Renal cortex interstitium (tissue), 15 donors: ENCODE results near the gene CDH2. TPM values are rescaled to one million over a fixed set of nuclear protein-coding genes. Genes with fewer than 3 reads are reported as not detected.

ENCODE experiments used
- DNase-seq, 11 donors: peaks; one replicate each; pipeline ENCODE4 v3.0.0-alpha.2; 2013; ENCODE audit warnings: low read depth in 9 of 11, low spot score in 4 of 11; ENCODE audit errors: extremely low read depth in 1 of 11
- long read RNA-seq, 16 experiments: transcript quantifications; one replicate each; lab custom pipeline, GENCODE V29; 2026
- polyA plus RNA-seq, 3 donors: library from polyadenylated mRNA; unstranded; fragments of 120-200 nt; gene quantifications; one replicate each; pipeline ENCODE4 v1.2.1, GENCODE V29; 2013; ENCODE audit not compliant: insufficient read length in 3 of 3

The CDH2 gene
- polyA plus RNA-seq: 100 to 1,000 TPM in 1 of 3 donors, 10 to 100 TPM in 2; 80.9 to 102 (median 85.2) TPM
- long read RNA-seq, donor 1, full-length matches to known transcripts: 3 of 3 reads
- long read RNA-seq, donor 1, partial matches to known transcripts: 0 of 3 reads
- long read RNA-seq, donor 1, other reads (novel, unspliced or antisense): 0 of 3 reads
- long read RNA-seq, donor 2, full-length matches to known transcripts: 5 of 10 reads
- long read RNA-seq, donor 2, partial matches to known transcripts: 5 of 10 reads
- long read RNA-seq, donor 2, other reads (novel, unspliced or antisense): 0 of 10 reads
- long read RNA-seq, donor 3, full-length matches to known transcripts: 11 of 17 reads
- long read RNA-seq, donor 3, partial matches to known transcripts: 6 of 17 reads
- long read RNA-seq, donor 3, other reads (novel, unspliced or antisense): 0 of 17 reads
- long read RNA-seq, donor 4, full-length matches to known transcripts: 8 of 8 reads
- long read RNA-seq, donor 4, partial matches to known transcripts: 0 of 8 reads
- long read RNA-seq, donor 4, other reads (novel, unspliced or antisense): 0 of 8 reads
- long read RNA-seq, donor 5: 0 reads
- long read RNA-seq, donor 6, full-length matches to known transcripts: 8 of 19 reads
- long read RNA-seq, donor 6, partial matches to known transcripts: 11 of 19 reads
- long read RNA-seq, donor 6, other reads (novel, unspliced or antisense): 0 of 19 reads
- long read RNA-seq, donor 7, full-length matches to known transcripts: 9 of 15 reads
- long read RNA-seq, donor 7, partial matches to known transcripts: 6 of 15 reads
- long read RNA-seq, donor 7, other reads (novel, unspliced or antisense): 0 of 15 reads
- long read RNA-seq, donor 8: 0 reads
- long read RNA-seq, donor 9: 0 reads
- long read RNA-seq, donor 10, full-length matches to known transcripts: 6 of 6 reads
- long read RNA-seq, donor 10, partial matches to known transcripts: 0 of 6 reads
- long read RNA-seq, donor 10, other reads (novel, unspliced or antisense): 0 of 6 reads
- long read RNA-seq, donor 11, full-length matches to known transcripts: 6 of 6 reads
- long read RNA-seq, donor 11, partial matches to known transcripts: 0 of 6 reads
- long read RNA-seq, donor 11, other reads (novel, unspliced or antisense): 0 of 6 reads
- long read RNA-seq, donor 12, full-length matches to known transcripts: 1 of 1 reads
- long read RNA-seq, donor 12, partial matches to known transcripts: 0 of 1 reads
- long read RNA-seq, donor 12, other reads (novel, unspliced or antisense): 0 of 1 reads
- long read RNA-seq, donor 13: 0 reads
- long read RNA-seq, donor 14, full-length matches to known transcripts: 3 of 3 reads
- long read RNA-seq, donor 14, partial matches to known transcripts: 0 of 3 reads
- long read RNA-seq, donor 14, other reads (novel, unspliced or antisense): 0 of 3 reads
- long read RNA-seq, donor 15, full-length matches to known transcripts: 2 of 8 reads
- long read RNA-seq, donor 15, partial matches to known transcripts: 6 of 8 reads
- long read RNA-seq, donor 15, other reads (novel, unspliced or antisense): 0 of 8 reads
- long read RNA-seq, donor 16, full-length matches to known transcripts: 13 of 22 reads
- long read RNA-seq, donor 16, partial matches to known transcripts: 9 of 22 reads
- long read RNA-seq, donor 16, other reads (novel, unspliced or antisense): 0 of 22 reads

DNA sequence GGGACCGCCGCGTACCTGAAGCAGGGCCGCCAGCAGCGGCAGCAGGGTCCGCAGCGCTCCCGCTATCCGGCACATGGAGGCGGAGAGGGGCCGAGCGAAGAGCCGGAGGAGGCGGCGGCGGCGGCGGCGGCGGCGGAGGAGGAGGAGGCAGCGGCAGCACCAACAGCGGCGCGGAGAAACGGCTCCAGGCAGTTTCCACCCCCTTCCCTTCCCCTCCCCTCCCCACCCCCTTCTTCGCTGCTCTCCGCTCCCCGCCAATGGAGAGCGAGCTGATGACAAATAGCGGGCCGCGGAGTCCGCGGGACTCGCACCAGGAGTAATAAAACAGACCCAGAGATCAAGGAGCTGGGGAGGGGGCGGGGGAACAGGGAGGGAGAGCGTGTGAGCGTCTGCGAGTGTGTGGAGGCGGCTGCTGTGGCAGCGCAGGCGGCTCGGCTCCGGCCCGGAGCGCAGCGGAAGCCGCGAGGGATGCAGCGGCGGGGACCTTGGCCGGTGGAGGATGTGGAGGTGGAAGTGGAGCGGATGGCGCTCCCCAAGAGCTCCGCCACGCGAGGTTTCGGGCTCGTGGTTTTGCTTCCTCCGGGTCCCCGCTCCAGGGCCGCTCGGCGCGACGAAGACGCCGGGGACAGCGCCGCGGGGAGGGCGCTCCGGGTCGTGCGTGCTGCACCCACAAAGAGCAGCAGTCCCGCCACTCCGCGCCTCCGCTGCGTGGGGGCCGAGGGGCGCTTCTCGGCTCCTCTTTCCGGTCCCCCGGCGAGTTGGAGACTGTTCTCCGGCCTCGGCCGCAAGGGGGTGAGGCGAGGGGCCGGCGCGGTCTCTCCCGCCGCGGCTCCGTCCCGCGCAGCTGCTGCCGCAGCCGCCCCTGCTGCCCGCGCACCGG lies at the start of gene CDH2:
CDH2 (minus strand) TSS at position 183 of the 880 bp plus-strand sequence; CDS start at position 75, 108 bp downstream.
- peak in 9 of 11 donors; percentile 73 to 90 (median 81) for DNase-seq

DNA sequence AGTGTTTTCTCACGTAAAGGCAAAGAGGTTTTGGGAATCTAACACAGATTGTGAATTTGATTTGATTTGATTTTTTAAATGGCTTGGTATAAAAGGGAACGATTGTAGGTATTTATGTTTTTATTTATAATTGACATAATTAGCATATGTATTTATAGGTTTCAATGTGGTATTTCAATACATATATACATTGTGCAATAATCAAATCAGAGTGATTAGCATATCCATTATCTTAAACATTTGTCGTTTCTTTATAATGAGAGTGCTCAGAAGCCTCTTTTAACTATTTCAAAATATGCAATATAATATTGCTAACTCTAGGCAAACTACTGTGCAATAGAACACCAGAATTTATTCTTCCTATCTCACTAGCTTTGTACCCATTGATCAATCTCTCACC lies 35.1 kb upstream of the CDH2 start:
- DNase-seq: no peak

DNA sequence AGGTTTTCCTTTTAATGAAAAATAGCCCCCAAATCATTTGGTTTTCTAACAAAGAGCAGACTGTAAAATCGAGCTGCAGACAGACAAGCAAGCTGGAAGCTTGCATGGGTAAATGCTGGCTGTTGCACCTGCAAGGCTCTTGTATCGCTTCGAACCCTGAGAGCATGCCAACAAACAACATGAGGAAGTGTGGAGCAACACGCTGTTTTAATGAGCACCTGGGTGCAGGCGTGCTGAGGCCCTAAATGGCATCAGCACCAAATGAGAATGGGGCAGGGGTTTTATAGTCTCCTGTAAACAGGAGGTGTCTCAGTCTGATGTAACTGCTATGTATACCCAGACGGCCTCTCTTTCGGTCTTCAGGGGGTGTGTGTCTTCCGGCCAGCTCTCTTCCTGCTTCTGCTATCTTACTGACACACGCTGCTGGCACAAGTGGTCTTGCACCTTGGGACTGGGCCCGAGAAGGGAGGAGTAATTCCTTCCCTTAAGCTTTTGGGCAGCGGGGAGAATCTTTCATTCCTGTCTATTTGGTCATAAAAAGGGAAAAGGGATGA lies 31.9 kb upstream of the CDH2 start:
- no peak for DNase-seq

DNA sequence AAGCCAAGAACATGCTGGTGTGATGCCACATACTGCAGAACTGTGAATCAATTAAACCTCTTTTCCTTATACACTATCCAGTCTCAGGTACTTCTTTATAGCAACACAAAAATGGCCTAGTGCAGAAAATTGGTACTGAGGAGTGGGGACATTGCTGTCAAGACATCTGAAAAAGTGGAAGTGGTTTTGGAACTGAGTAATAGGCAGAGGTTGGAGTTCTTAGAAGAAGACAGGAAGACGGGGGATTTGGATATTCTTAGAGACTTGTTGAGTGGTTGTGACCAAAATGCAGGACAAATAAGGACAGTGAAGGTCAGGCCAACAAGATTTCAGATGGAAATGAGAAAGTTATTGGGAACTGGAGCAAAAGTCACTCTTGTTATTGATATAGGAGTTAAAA lies 31.3 kb upstream of the CDH2 start:
- DNase-seq: no peak

DNA sequence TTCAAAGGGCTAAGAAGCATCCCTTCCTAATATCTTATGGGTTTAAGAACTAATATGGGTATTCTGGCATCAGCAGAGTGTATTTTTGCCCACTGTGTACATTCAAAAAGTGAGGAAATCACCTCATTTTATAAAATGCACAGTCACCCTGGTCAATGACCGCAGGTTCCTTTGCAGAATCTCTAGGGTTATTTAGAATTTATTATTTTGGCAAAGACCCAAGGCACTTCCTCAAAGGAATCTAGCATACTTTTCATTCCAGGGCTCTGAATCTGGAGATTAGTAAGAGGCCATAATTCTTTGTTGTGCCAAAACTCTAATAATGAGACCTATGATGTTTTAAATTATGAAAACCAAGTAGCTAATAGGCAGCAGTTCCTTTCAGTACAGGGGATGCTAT lies 27.2 kb upstream of the CDH2 start:
- DNase-seq: no peak

DNA sequence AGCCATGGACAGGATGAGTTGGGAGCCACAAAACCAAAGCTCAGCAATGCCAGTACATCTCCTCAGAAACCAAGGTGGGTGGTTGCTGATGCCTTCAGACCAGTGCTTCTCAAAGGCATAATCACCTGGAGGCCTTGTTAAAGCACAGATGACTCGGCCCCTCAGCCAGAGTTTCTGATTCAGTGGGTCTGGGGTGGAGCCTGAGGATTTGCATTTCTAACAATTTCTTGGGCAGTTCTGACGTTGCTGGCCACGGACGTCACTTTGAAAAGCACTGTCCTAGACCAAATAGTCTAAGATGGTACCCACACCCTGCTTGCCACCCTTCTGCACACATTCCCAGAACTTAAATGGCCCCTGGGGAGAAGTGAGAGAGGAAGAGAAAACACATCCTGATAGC lies 24.1 kb upstream of the CDH2 start:
- no peak for DNase-seq

DNA sequence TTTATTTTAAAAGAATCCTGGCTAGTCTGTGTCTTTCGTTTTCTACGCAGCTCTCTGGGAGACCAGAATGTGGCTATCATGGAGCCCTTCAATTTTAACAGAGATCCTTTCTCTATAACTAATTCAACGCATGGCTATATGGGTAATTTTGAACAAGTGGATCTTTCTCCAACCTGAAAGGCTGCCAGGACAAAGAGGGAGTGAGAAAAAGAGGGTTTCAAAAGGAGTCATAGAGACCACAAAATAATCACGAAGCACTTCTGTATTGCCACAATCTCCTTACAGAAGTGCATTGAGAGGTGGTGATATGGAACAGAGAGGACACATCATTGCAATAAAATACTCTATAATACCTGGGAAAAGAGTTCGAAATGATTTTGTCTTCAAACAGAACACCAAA lies 21.7 kb upstream of the CDH2 start:
- no peak for DNase-seq

DNA sequence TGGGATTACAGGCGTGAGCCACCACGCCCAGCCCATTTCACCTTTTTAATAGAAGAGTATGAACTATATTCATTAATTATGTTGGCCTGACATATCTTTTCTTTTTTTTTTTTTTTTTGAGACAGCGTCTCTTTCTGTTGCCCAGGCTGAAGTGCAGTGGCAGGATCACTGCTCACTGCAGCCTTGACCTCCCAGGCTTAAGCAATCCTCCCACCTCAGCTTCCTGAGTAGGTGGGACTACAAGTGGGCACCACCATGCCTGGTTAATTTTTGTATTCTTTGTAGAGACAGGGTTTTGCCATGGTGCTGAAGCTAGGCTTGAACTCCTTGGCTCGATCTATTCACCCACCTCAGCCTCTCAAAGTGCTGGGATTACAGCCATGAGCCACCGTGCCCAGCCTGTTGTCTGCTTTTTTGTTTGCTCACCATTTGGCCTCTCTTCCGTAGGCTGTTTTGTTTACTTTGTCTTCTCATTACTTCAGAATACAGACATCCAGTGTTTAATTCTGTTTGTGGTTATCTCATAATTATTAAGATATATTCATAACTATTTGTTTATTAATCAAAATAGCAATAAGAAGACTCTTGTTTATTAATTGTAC lies 16.3 kb upstream of the CDH2 start:
- no peak for DNase-seq

DNA sequence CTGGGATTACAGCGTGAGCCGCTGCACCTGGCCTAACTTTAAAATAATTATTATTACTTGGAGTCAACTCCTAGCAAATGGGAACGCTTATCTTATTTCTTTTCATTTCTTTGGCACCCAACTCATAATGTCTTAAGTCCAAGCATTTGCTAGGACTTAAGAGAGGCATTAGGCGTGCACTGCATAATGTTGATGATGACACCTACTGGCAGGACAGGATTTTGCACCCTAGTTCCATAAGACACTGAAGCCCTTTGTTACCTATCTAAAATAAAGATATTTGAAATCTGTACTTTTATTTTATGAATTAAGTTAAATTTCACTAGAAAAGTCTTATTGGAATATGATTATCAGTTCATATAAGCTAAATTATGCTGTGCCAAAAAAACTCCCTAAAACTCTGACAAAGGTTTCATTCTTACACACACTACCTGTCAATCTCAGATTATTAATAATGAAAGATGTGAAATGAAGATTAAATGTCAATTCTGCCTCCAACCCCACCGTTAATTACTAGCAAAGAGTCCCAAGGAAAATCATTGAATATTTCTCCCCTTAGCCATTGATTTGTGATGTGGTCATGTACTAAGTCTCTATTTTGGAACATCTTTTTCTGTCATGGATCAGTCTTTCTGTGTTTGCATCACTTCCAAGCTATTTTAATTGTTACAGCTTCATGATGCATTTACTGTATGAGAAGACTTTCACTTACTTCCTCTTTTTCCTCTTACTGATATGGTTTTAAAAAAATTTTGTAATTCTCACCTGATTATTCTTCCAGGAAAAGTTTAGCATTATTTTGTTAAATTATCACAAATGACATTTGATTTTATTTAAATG lies 12.7 kb upstream of the CDH2 start:
- DNase-seq: no peak

DNA sequence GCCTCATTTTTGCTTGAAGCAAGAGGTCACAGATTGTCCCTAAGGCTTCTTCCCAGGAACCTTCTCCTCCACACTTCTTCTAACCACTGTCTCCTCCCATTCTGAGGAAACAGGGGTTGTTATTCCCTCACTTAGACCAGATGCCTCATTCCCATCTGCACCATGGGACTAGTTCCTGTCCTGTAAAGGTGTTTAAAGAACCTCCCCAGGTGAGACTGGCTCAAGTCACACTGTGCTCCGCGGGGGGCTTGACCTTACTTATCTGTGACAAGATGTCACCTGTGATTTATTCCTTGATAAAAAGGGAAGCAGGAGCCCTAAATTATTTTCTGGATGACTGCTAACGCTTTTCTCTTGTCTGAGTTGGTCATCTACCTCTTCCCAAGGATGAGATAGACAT lies 8.2 kb upstream of the CDH2 start:
- DNase-seq: no peak

DNA sequence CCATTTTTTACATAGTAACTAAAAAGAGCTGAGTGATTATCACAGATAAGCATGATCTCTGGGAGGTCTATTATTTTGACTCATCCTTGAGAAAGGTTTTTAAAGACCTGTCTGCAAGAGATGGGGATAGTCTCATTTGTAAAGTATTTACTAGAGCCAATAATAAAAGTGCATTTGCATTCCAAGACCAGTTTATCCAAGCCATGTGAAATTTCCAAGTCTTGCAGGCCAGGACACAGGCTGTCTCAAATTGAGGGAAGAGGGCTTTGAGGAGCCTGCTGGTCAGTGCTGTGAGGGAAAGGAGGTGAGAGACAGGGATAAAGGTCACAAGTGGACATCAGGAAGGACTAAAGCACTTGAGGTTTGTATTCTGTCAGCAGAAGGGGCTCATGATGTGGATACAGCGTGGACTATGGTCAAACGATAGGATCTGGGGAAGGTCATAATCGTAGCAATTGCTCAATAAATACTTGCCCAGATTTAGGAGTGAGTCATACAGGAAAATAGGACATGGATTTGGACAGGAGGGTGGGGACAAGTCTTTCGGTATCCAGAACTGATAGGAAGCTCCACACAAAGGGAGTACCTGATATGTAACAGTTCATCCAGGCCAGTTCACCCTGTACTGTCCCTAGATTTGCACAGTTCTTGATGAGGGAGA lies 6.6 kb upstream of the CDH2 start:
- no peak for DNase-seq

DNA sequence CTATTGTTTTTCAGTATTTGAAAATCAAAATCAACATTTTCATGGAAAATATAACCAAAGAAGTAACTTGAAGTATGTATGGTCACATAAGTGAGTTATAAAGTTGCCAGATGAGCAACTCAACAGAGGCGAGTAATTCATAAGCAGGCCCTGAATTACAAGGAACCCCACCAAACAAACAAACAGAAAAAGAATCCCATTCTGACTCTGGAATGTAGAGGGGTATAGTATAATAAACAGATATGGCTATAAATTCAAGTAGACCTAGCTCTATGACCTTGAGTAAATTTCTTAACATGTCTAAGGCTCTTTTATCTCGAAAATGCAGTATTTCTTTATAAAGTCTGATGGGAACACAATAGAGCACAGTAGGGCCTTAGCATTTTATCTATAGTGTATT lies 4.7 kb upstream of the CDH2 start:
- DNase-seq: no peak

DNA sequence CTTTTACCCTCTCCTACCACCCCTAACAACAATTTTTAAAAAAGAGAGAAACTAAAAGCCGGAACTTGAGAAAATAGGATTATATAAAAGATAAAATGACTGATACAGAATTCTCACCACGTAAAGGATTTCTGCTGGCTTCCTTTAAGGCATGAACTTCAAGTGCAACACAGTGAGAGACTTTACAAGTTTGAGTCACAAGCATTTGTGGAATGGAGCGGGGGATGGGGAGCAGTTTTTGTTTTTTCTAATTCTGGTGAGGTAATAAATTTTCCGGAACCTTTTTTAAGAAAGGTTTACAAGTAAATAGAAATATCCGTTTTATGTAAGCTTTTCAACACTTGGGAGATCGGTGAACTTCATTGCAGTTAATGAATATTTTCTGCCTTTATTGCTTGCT lies 1.8 kb upstream of the CDH2 start:
- DNase-seq: no peak

DNA sequence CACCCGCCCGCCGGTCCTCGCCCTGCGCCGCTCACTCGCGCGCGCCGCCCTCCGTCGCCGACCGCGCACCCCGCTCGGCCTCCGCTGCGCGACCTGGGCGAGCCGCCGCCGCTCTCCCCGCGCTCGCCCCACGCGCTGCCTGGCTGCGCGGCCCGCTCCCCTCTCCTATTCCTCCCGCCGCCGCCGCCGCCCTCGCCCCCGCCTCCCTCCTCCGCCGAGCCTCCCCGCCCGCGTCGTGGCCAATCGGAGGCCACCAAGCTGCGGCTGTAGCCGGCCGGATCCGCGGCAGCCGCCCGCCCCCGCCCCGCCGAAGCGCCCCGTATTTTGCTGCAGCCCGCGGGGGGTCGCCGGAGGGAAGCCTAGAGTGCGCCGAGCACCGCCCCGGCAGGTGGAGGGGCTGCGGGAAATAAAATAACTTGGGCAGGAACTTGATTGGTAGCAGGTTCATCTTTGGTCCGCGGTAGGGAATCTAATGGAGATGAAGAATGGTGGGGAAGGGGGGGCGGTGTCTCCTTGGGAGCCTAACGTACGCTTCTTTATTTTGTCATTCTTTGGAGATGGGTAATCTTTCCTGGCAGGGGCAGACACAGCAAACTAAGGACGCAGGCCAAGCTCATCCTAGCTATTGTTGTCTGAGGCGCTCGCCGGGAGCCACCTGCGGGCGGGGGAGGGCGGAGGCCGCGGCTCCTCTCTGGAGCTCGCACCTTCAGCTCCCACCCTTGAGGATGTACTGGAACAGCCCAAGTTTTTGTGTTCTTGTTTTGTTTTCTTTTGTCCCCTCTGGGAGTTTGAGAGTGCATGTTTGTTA lies 1.1 kb upstream of the CDH2 start:
- peak in 4 of 11 donors; percentile 39 to 74 (median 59) for DNase-seq

DNA sequence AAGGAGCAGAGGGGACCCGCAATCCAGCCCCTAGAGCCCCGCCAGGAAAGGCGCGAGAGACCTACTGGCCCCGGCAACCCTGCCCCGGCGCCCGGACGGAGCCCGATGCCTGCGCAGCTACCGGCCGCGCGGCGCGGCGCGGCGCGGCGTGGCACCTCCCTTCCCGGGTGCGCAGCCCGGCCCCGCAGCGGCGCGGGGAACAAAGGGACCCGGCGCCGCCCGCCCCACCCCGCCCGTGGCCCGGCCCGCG lies 307 bp downstream of the CDH2 start:
- DNase-seq: no peak
